GM13977 (cell line): Measurements from ENCODE around the gene GRM4.

Experiments
- DNase-seq: peaks from one replicate; pipeline ENCODE4 v3.0.0; 2012; ENCODE audit warnings: low spot score
- CTCF ChIP-seq: IDR thresholded peaks from 2 replicates; pipeline ENCODE4 v1.5.1; 2012; ENCODE audit warnings: mild to moderate bottlenecking, control low read depth; ENCODE audit not compliant: insufficient read depth; ENCODE audit errors: extremely low read depth, missing control alignments
- in situ Hi-C: fragments of 300-500 bp; cut with MboI; formaldehyde crosslinking; loops from one replicate; pipeline ENCODE4 v1.12.0; 2022; ENCODE audit warnings: low sequenced_read_pairs, low pct_unique_long_range_greater_than_20kb, mixed read lengths, inconsistent platforms; ENCODE audit not compliant: unreplicated experiment

The GRM4 gene

GRCh38 chr6:34146801-34147592 is 1.1 kb upstream of the GRM4 start:
- in situ Hi-C loops: no loop called here
- no peak for DNase-seq

GRCh38 chr6:34145161-34146020 is 496 bp downstream of the GRM4 start:
- peak; percentile 62 for DNase-seq
- in situ Hi-C loops: no loop called here
- no peak for TF ChIP-seq CTCF

More at GRCh38 chr6:34146801-34147592, 1.1 kb upstream of the GRM4 start:
- no peak for TF ChIP-seq CTCF

GRCh38 chr6:34144581-34145160 is 1.2 kb downstream of the GRM4 start:
- TF ChIP-seq CTCF: no peak
- in situ Hi-C loops: no loop called here
- no peak for DNase-seq

GRCh38 chr6:34143884-34144580 is 1.9 kb downstream of the GRM4 start:
- peak; percentile 51 for TF ChIP-seq CTCF
- peak; percentile 70 for DNase-seq

GRCh38 chr6:34143196-34143883 is 2.5 kb downstream of the GRM4 start:
- TF ChIP-seq CTCF: no peak
- no peak for DNase-seq
- in situ Hi-C loops: no loop called here

More at GRCh38 chr6:34143884-34144580, 1.9 kb downstream of the GRM4 start:
- in situ Hi-C loops: no loop called here
